GM10248 (cell line): ENCODE data around the gene TPH2.

Experiments
- CTCF ChIA-PET: fragments of 300-600 bp; sonication (Branson Sonifier 250); formaldehyde crosslinking; extraction: SDS; loops from one replicate; lab custom pipeline; 2021; ENCODE audit warnings: antibody characterized with exemption; lab: Yijun Ruan, JAX
- POLR2A ChIA-PET: fragments of 350-650 bp; sonication (Branson Sonifier 250); formaldehyde crosslinking; extraction: SDS; loops from one replicate; lab custom pipeline; 2020; ENCODE audit warnings: antibody characterized with exemption; lab: Yijun Ruan, JAX
- DNase-seq: peaks from one replicate; pipeline ENCODE4 v3.0.0; 2012; ENCODE audit errors: extremely low spot score
- CTCF ChIP-seq: IDR thresholded peaks from 2 replicates; pipeline ENCODE4 v1.5.1; 2012; ENCODE audit warnings: mild to moderate bottlenecking, low read depth; ENCODE audit errors: extremely low read depth, missing control alignments, control extremely low read depth

TPH2 gene

GRCh38 chr12:71945883-71946282, 7.2 kb downstream of the TPH2 start:
- no peak for DNase-seq
- POLR2A ChIA-PET, result no interaction called here
- TF ChIP-seq CTCF, result no peak
- CTCF ChIA-PET, result no interaction called here

GRCh38 chr12:71947645-71948105, 9.0 kb downstream of the TPH2 start:
- ChIA-PET POLR2A (no interaction called here), CTCF (no interaction called here)
- DNase-seq, result no peak
- no peak for TF ChIP-seq CTCF

- ChIA-PET CTCF (no interaction called here), POLR2A (no interaction called here)
- TF ChIP-seq CTCF, result no peak
- no peak for DNase-seq
These were observed 9.7 kb downstream of the TPH2 start for GRCh38 chr12:71948390-71948789.

- POLR2A ChIA-PET, result no interaction called here
- CTCF ChIA-PET, result no interaction called here
These were observed 11.0 kb downstream of the TPH2 start for GRCh38 chr12:71949646-71950045.

GRCh38 chr12:71950404-71950803, 11.8 kb downstream of the TPH2 start:
- TF ChIP-seq CTCF, result no peak
- ChIA-PET CTCF (interaction anchor here (0.9 kb wide), 1 partner anchor 13 kb away, joined by 3 read pairs; no protein-coding TSS in a partner anchor), POLR2A (no interaction called here)
- DNase-seq, result no peak

More at GRCh38 chr12:71949646-71950045, 11.0 kb downstream of the TPH2 start:
- TF ChIP-seq CTCF, result no peak
- DNase-seq, result no peak

GRCh38 chr12:71950819-71951218, 12.2 kb downstream of the TPH2 start:
- no peak for TF ChIP-seq CTCF
- POLR2A ChIA-PET, result interaction anchor here (0.7 kb wide), 1 partner anchor 249 kb away, joined by 3 read pairs; no protein-coding TSS in a partner anchor
- DNase-seq, result no peak
- CTCF ChIA-PET, result interaction anchor here (0.9 kb wide), 1 partner anchor 14 kb away, joined by 3 read pairs; no protein-coding TSS in a partner anchor
